Fibroblast of mammary gland (primary cell): ENCODE measurements around the gene ZBTB45.
A peak's percentile ranks its signal among the peaks of the same experiment; 100 is the strongest.

Experiments used
- DNase-seq: peaks from one replicate; pipeline ENCODE4 v3.0.0-alpha.2; 2010; ENCODE audit warnings: low read depth
- H3K4me3 ChIP-seq: 2 replicates; pipeline ENCODE4 v1.5.1; 2011; ENCODE audit warnings: low read depth, mild to moderate bottlenecking, low read length, moderate library complexity; ENCODE audit not compliant: control insufficient read depth
- CTCF ChIP-seq: conservative IDR thresholded peaks from 2 replicates; pipeline ENCODE4 v1.5.1; 2011; ENCODE audit warnings: low read depth, low read length, inconsistent platforms; ENCODE audit not compliant: control insufficient read depth, insufficient read depth

The ZBTB45 gene

DNA sequence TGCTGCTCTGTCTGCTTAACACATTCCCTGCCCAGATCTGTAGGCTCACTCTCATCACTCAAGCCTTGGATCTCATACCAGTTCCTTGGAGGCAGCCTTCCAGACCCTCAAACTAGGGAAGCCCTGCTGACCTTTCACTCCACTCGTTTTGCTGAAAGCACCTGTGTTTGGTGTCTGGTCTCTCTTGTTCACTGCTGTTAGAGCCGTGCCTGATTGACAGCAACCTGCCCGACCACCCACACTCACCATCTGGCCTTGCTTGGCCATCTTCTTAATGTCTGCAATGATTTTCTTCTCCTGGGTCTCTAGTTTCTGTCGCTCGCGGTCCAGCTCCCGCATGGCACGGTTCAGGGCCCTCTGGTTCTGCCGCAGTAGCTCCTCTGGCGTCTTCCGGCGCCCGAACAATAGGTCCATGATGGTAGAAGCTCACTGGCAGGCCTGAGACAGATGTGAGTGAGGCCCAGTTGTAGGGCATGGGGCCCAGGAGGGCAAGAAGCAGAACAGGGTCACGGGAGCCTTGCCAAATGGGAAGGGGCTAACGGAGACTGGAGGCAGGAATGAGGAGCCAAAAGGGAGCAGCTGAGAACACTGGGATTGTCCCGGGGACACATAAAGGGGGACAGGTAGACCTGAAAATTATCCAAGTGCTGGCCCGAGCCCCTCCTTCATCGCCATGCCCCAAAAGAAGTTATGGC, 34.3 kb upstream of the ZBTB45 start:
- no peak for TF ChIP-seq CTCF
- H3K4me3 ChIP-seq: peak overlapping the region; percentile 84
- no peak for DNase-seq

DNA sequence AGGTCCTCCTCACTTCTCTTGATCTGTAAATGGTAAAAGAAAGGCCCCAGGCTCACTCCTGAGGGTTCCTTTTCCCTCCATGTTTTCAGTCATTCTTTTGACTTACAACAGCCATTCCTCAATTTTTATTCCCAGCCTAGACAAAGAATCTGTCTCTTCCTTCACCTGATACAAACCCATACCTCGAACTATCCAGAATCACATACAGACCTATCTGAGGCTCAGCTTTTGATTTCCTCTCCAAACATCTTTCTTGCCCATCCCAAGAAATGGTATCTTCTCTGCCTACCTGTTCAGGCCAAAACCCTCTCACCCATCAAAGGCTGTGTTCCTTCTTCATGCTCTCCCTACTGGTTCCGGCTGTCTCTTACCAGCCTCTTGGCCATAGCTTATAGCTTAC, 33.0 kb upstream of the ZBTB45 start:
- H3K4me3 ChIP-seq: no peak overlapping the region
- no peak for TF ChIP-seq CTCF
- DNase-seq: no peak

- no peak overlapping the region for H3K4me3 ChIP-seq
- TF ChIP-seq CTCF: no peak
- DNase-seq: no peak
These were observed 32.2 kb upstream of the ZBTB45 start for GRCh38 chr19:58551577-58552471.

- TF ChIP-seq CTCF: no peak
- DNase-seq: no peak
- H3K4me3 ChIP-seq: no peak overlapping the region
These were observed 31.5 kb upstream of the ZBTB45 start for GRCh38 chr19:58551123-58551497.

GRCh38 chr19:58550362-58551122, 30.9 kb upstream of the ZBTB45 start:
- H3K4me3 ChIP-seq: no peak overlapping the region
- DNase-seq: no peak
- no peak for TF ChIP-seq CTCF

- no peak for DNase-seq
- no peak overlapping the region for H3K4me3 ChIP-seq
- no peak for TF ChIP-seq CTCF
These were observed 30.2 kb upstream of the ZBTB45 start for GRCh38 chr19:58549664-58550361.
